Measurements from ENCODE around the gene ZNF652. TPM values are rescaled to one million over a fixed set of nuclear protein-coding genes. Genes with fewer than 3 reads are reported as not detected.

Gene ZNF652
- total RNA-seq, 1 experiment from 2014 or later, result 42.8 TPM

DNA sequence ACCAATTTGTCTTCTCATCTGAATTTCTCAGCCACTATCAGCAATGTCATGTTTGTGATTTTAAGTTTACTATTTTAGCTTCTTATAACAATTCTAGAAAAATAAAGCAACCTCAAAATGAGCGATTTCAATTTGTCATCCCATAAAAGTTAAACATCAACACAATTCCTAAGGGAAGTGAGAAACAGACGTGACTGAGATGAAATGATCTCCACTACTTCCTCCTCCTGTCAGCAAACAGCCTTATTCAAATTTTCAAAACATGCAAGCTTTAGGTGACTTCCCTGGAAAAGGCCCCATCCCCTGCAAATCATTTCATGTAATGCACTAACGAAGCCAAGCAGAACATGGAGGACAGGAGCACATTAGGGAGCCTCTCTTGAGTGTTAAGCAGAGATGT lies 64.9 kb downstream of the ZNF652 start:
- no TSS peak for BruUV-seq (replicated peaks)
- intact Hi-C loops (cut with micrococcal nuclease; ENCODE audit: unreplicated experiment), result no loop called here
- CTCF ChIA-PET, result no interaction called here
- H3K27ac Mint-ChIP-seq (ENCODE audit: unreplicated experiment), result no peak overlapping the region
- H3K4me3 Mint-ChIP-seq (ENCODE audit: low read depth, unreplicated experiment), result no peak overlapping the region
- H3K4me1 Mint-ChIP-seq (ENCODE audit: low read depth, unreplicated experiment), result no peaks in the 10 kb centered on the region
- TF ChIP-seq, protein P1, sequence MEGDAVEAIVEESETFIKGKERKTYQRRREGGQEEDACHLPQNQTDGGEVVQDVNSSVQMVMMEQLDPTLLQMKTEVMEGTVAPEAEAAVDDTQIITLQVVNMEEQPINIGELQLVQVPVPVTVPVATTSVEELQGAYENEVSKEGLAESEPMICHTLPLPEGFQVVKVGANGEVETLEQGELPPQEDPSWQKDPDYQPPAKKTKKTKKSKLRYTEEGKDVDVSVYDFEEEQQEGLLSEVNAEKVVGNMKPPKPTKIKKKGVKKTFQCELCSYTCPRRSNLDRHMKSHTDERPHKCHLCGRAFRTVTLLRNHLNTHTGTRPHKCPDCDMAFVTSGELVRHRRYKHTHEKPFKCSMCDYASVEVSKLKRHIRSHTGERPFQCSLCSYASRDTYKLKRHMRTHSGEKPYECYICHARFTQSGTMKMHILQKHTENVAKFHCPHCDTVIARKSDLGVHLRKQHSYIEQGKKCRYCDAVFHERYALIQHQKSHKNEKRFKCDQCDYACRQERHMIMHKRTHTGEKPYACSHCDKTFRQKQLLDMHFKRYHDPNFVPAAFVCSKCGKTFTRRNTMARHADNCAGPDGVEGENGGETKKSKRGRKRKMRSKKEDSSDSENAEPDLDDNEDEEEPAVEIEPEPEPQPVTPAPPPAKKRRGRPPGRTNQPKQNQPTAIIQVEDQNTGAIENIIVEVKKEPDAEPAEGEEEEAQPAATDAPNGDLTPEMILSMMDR (IDR thresholded peaks at IDR 0.05; ENCODE audit: unreplicated experiment), result no peak
- H3K27me3 Mint-ChIP-seq (ENCODE audit: unreplicated experiment), result no peaks in the 10 kb centered on the region
- H3K9me3 Mint-ChIP-seq (ENCODE audit: low read depth, unreplicated experiment), result no peaks in the 10 kb centered on the region
- no peak for DNase-seq
- H3K36me3 Mint-ChIP-seq (ENCODE audit: insufficient read depth, unreplicated experiment), result peaks cover 8% of the 10 kb centered on the region

DNA sequence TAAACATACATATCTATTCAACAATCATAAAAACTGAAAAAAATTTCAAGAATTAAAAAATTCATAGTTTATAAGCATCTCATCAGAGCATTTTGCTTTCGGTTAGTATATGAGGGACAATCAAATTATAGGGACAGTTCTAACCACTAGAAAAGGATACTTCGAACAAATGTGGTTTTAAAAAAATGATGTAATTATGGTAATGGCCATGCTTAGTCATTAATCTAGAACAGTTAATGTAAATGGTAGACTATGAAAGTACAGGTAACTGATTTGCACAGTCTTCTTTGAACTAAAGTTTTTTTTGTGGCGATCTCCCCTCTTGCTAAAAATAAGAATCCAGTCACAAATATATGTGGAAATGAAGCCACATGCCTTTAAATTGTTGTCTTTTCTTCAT lies 67.9 kb downstream of the ZNF652 start:
- TF ChIP-seq, protein P1 (IDR thresholded peaks at IDR 0.05; ENCODE audit: unreplicated experiment), result no peak
- no peaks in the 10 kb centered on the region for H3K27me3 Mint-ChIP-seq (ENCODE audit: unreplicated experiment)
- no peak overlapping the region for H3K4me3 Mint-ChIP-seq (ENCODE audit: low read depth, unreplicated experiment)
- no peak overlapping the region for H3K27ac Mint-ChIP-seq (ENCODE audit: unreplicated experiment)
- H3K9me3 Mint-ChIP-seq (ENCODE audit: low read depth, unreplicated experiment), result no peaks in the 10 kb centered on the region
- no peaks in the 10 kb centered on the region for H3K4me1 Mint-ChIP-seq (ENCODE audit: low read depth, unreplicated experiment)
- no TSS peak for BruUV-seq (replicated peaks)
- intact Hi-C loops (cut with micrococcal nuclease; ENCODE audit: unreplicated experiment), result no loop called here
- peaks cover 19% of the 10 kb centered on the region for H3K36me3 Mint-ChIP-seq (ENCODE audit: insufficient read depth, unreplicated experiment)
- no peak for DNase-seq
- CTCF ChIA-PET, result interaction anchor here (0.7 kb wide), 2 partner anchors 214 to 1052 kb away, joined by 3 to 8 read pairs; no protein-coding TSS in a partner anchor

DNA sequence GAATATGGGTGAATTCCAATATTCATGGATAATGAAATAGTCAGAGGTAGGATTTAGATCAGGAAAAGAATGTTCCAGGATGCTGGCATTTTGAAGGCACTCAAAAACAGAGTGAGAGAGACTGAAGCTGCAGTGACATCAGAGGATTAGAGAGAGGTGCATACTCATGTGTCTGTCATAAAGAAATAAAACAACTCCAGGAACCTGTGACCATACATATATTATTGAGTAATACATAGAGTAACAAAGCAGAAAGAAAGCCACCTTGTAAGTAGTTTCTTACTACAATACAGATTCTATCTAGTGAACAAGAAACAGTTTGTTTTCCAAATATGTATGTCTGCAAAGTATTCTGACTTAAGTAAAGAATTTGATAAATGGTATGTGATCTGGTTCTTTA lies 69.1 kb downstream of the ZNF652 start:
- Mint-ChIP-seq H3K27me3 (ENCODE audit: unreplicated experiment) (no peaks in the 10 kb centered on the region), H3K9me3 (ENCODE audit: low read depth, unreplicated experiment) (no peaks in the 10 kb centered on the region), H3K4me1 (ENCODE audit: low read depth, unreplicated experiment) (no peaks in the 10 kb centered on the region), H3K27ac (ENCODE audit: unreplicated experiment) (no peak overlapping the region), H3K4me3 (ENCODE audit: low read depth, unreplicated experiment) (no peak overlapping the region), H3K36me3 (ENCODE audit: insufficient read depth, unreplicated experiment) (peaks cover 10% of the 10 kb centered on the region)
- intact Hi-C loops (cut with micrococcal nuclease; ENCODE audit: unreplicated experiment), result no loop called here
- no peak for DNase-seq
- no TSS peak for BruUV-seq (replicated peaks)
- CTCF ChIA-PET, result interaction anchor here (0.5 kb wide), 1 partner anchor 287 kb away, joined by 3 read pairs; no protein-coding TSS in a partner anchor
- TF ChIP-seq, protein P1 (IDR thresholded peaks at IDR 0.05; ENCODE audit: unreplicated experiment), result no peak

DNA sequence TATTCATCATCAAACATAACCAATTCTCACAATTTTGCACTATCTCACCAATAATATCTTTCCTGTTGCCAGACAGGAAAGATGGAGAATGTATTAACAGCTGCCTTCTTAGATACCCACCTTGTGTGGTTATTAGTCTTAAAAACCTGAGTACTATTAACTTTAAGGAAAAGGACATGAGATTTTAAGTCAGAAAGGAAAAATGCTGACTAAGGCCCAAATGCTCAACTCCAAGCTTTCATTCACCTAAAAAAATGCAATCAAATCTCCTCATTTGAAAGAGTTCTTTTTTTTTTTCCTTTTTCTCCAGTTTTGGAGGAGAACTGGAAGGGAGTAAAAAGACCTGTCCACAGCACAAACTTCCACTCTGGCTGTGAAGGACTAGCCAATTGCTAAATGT lies 70.1 kb downstream of the ZNF652 start:
- Mint-ChIP-seq H3K27ac (ENCODE audit: unreplicated experiment) (no peak overlapping the region), H3K36me3 (ENCODE audit: insufficient read depth, unreplicated experiment) (peaks cover 10% of the 10 kb centered on the region), H3K4me1 (ENCODE audit: low read depth, unreplicated experiment) (no peaks in the 10 kb centered on the region), H3K27me3 (ENCODE audit: unreplicated experiment) (no peaks in the 10 kb centered on the region), H3K9me3 (ENCODE audit: low read depth, unreplicated experiment) (no peaks in the 10 kb centered on the region), H3K4me3 (ENCODE audit: low read depth, unreplicated experiment) (no peak overlapping the region)
- intact Hi-C loops (cut with micrococcal nuclease; ENCODE audit: unreplicated experiment), result loop anchor here (2.0 kb wide), 1 partner anchor 31 kb away; no protein-coding TSS in a partner anchor
- DNase-seq, result no peak
- TF ChIP-seq, protein P1 (IDR thresholded peaks at IDR 0.05; ENCODE audit: unreplicated experiment), result no peak
- CTCF ChIA-PET, result interaction anchor here (1.2 to 2.1 kb wide), 4 partner anchors 14 to 614 kb away, joined by 3 to 7 read pairs (median 4); no protein-coding TSS in a partner anchor
- BruUV-seq (replicated peaks), result no TSS peak

All from Calu3 (cell line).